SKM-1 treated with dmso at 0.1 percent for 144 hours (cell line): ENCODE results near the gene MYL6B.
"Not testable (repeated sequence)": the region's sequence is repeated elsewhere in the genome, so short reads cannot be mapped to it uniquely, and the experiment has no call there.

Experiments
- DNase-seq: peaks from one replicate; lab custom pipeline; 2025; ENCODE audit not compliant: unreplicated experiment; lab: John Stamatoyannopoulos, UW

Gene MYL6B

DNA sequence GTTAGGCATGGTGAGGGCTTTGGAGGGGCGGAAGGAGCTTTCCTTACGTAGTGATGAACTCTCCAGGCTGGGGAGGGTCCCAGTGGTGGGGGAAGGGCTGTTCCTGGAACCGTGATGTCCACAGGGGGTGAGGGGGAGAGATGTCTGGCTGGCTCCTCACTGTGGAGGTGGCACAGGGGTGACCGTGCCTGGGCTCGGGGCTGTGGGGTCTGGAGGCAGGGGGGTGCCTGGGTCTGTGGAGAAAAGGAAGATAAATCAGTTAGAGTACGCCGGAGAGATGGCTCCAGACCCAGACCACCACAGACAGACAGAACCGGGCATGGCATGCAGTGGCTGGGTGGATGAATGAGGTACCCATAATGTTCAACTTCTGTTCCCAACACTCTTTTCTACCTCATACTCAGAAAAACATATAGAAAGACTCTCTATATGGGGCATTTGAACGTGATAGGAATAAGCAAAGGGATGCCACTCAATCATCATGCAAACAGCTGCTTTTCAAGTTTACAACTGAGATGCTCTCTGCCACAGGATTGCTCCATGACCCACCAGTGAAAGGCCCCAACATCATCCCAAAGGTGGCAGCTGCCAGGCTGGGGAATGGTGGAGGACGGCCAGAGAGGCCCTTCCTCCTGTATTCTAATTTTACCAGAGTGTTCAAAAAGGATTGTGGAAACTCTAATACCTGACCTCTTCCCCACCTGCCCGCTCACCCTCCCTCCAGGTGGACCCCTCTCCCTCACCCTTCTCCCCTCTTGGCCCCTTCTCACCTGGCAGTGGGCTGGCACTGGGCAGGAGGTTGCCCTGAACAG lies 11.4 kb downstream of the MYL6B start:
- no peak for DNase-seq

DNA sequence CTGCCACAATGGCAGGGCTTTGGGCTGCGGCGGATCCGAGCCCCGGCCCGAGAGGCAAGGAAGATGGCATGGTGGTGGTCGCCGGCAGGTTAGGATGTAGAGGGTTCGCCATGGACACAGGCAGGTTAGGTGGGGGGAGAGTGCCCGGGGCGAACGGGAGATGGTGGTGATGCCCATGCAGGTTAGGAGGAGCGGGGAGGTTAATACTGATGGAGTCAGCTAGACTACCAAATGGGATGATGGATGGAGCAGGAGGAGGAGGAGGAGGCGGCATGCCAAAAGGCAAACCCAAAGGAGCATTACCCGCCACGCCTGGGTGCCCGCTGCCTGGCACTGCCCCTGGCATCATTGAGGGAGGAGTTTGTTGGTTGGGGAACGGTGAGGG lies 11.9 kb downstream of the MYL6B start:
- DNase-seq, result no peak

DNA sequence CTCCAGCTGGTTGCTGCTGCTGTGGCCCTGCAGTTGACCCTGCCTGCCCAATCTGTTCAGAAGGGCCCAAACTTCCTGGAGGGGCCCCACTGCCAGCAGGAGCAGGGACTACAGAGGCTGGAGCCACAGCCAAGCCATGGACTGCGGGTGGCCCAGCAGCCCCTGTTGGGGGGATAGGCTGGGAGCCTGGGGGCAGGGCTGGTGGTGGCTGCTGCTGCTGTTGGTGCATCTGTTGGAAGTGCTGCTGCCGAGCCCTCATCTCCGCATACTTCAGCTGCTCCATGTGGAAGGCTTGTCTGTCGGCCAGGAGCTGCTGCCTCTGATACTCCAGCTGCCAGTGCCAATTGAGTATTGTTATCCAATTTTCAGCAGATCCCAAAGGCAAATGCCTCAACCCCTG lies 13.0 kb downstream of the MYL6B start:
- DNase-seq, result no peak

DNA sequence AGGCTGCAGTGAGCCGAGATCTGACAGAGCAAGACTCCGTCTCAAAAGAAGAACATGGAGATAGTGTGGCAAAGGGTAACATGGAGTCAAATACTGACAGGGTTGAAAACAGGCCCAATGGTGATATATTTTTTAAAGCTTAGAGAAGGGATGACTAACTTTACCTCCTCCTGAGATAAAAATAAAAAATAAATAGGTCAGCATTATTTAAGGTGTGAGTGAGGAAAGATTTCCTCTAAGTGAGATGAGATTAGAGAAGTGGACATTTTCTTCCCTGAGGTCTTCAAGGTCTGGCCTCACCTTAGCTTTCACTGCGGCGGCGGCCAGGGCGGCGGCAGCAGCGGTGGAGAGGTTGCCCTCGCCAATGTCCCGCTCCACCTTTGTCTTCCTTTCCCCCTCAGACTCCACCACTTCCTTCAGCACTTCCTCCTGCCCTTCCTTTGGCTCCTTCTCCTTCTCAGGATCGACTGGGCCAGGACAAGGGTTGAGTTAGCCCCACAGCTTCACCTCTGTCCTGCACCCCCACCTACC lies 16.9 kb downstream of the MYL6B start:
- DNase-seq, result no peak

DNA sequence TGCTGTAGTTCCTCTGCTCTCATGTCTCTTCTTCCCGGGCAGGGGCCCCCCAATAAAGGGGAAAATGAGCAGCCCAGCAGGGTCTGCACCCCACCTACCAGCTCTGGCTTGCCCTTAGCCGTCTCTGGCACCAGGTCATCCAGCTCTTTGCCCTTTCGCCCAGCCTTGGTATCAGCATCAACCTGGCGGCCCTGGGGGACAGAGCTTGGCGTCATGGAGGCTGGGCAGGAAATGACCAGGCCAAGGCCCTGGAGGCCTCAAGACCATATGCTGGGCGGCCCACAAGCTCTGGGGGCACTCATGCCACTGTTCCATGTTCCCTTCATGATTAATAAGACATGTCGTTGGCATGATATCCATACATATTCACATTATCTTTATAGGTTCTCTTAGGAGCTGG lies 20.5 kb downstream of the MYL6B start:
- DNase-seq, result no peak

DNA sequence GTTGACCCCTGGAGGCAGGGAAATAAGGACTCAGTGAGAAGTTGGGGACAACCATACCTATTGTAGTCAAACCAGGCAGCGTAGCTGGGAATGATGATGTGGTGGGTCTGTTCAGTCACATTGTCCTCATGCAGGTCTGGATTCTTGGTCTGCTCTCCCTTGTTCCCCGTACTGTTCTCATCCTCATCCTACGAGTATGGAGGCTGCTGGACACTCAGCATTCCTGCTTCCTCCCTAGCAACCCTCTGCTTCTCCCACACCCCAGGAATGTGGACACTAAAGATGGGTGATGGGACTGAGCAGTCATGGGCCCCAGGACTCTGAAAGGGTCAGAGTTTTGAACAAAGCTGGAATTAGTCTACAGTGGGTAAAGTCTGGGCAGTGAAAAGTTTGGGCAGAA lies 26.0 kb downstream of the MYL6B start:
- no peak for DNase-seq

DNA sequence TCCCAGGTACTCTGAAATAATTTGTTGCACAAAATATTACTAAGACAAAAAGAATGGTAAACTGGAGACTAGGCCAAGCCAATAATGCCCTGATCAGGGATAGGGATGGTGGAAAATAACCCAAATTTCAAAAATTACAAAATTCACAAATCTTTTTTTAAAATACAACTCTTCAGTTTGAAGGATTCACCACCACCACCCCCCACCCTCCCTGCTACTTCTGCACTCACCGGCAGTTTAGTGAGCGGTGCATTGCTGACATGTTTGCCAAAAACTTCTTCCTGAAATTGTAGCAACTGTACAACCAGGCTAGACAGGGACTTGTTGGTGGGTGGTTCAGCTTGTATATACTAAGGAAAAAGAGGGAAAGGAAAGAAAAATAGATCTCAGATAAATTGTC lies 34.6 kb downstream of the MYL6B start:
- no peak for DNase-seq

DNA sequence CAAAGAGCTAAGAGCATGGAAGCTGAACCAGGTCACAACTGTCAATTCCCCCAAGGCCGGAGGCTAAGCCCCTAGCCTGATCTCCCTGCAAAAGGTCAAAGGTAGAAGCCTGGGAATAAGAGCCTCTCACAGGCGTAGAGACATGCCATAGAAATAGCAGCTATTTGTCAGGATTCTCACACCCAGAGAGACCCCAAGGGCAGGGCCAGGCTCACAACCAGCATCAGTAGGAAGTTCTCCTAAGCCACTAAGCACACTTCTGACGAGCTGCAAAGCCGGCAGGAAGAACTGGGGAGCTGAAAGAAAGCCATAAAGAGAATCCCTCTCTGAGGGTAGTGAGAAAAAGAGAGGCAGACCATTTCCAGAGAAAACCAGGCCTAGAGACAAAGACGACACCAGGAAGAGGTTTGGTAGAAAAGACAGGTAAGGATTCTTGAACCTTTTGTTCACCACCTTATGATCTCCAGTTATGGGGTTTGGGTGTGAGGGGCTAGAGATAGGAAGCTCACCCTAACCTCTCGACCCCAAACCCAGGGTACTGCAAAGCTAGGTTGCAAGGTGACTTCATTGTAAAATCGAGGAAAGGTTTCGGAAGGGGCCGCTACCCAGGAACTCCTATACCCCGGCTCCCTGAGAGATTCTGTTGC lies 35.9 kb downstream of the MYL6B start:
- no peak for DNase-seq

DNA sequence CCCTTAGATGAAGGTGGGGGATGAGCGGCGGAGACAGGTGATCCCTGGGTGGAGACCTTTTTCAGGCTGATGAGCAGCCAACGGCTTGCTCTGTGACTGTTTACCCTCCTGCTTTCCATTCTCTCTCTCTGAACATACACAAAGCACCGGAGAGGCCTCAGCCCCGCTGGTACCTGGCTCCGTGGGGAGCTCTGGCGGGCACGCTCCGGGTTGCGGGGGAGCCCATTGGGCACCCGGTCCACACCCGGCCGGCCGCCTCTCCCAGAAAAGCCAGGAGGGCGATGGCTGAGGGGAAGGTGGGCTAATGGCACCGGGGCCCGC lies 36.4 kb downstream of the MYL6B start:
- DNase-seq, result no peak

DNA sequence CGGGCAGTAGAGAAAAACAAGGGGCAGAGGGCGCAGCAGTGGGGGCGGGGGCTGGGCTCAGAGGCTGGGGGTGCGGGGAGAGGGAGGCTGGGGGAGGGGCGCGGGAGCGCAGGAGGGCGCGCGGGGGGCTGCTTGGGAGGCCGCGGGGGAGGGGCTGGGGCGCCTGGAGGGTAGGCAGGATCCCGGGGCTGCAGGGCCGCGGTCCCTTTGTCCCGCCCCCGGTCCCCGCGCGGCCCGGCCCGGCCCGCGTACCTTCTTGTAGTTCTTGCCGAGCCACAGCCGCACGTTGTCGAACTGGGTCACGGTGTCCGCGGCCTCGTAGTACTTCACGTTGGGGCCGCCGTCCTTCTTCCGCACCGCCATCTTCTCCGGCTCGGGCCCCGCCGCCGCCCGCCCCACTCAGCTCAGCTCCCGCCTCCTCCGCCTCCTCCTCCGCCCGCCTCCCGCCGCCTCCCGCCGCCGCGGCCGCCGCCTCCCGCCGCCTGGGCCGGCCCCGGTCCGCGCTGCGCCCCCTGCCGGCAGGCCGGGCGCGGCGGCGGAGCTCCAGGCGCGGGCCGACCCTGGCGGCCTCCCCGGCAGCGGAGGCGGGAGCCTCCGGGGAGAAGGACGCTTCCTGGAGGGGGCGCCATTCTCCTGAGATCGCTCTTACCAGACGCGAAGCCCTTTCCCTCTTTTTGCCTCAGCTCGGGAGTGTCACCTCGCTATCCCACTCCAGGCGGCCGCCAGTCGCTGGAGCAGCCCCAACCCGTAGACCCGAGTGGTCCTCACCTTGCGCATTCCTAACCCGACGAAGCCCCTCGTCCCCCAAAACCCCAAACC lies 36.9 kb downstream of the MYL6B start, which contains the start of gene SMARCC2:
Gene SMARCC2, minus strand, starts transcription at position 385 of the 819 bp plus-strand sequence. Its CDS starts 22 bp downstream, at position 363.
- DNase-seq, result peak; percentile 54

DNA sequence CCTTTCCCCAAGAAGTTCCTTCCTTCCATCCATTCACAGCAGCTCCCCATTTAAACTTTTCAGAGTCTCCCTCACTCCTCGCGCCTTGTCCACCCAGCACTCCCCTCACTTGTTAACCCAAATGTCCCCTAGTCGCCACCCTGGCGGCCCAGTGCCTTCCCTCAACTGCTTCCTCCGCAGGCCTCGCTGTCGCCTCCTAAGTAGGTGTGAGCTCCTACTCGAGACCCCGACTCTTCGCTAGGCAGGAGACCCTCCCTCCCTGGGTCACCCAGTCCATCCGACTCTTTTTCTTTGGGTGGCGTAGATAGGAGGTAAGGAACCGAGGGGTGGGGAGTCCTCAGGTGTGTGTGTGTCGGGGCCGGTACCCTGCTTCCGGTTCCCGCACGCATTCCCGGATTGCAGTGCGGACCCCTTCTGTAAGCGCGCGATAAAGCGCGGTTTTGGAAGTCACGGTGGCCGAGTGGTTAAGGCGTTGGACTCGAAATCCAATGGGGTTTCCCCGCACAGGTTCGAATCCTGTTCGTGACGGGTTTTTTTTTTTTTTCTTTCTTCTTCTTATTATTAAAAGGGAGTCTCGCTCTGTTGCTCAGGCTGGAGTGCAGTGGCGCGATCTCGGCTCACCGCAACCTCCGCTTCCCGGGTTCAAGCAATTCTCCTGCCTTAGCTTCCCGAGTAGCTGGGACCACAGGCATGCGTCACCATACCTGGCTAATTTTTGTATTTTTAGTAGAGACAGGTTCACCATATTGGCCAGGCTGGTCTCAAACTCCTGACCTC lies 37.7 kb downstream of the MYL6B start:
- peak; percentile 33 for DNase-seq

DNA sequence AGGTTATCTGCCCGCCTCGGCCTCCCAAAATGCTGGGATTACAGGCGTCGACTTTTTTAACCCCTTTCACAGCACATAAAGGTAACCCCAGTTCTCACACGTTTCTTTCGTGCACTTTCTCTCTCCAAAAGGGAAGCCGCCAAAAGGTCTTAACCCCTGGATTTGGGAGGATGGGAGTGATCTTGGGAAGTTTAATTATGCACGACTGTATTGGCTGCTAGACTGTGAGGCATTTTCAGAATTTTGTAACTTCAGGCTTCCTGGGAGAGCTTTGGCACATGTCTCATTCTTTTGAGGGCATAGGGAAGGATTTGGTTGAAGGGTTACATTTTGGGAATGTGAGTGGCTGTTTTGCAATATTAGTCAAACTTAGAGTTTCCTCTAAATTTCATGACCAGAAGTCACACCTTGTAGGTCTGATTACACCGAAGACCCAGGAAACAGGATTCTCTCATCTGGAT lies 38.3 kb downstream of the MYL6B start:
- no peak for DNase-seq

DNA sequence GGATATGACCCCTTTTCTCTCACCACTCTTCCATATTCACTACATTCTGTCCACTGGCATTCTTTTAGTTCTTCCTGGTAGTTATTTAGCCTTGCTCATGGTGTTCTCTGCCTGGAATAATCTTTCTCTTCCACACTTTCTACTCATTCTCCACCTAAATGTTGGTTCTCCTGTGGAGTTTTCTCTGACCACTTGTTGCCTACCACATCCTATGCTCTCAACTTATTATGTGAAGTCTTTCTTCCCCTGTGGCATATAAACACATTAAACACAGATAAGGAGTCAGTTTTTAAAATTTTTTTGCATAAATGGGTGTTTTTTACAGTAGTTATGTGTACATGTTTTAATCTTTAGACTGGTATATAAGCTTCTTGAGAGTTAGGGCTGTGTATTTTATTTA lies 40.2 kb downstream of the MYL6B start:
- no peak for DNase-seq

DNA sequence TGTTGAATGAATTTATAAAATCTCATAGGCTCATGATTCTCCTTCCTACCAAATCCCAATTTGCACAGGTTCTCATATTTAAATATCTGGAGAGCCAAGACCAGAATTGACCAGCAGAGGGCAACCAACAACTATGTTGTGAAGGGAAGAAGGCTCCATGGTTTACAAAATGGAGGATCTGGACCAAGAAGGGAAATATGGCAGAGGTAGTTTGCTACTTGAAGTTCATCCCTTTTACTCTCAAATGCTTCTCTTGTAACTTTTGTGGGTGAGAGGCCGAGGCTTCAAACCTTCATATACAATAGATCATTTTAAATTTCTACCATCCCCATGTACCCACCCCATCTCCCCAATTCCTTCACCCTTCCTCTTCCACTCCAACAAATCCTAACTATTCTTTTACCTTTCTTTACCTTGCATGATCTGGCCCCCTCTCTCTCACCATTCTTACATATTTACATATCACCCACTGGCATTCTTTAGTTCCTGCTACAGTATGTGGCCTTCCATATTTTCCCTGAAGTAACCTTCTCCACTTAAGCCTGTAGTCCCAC lies 40.7 kb downstream of the MYL6B start:
- DNase-seq, result peak; percentile 64

DNA sequence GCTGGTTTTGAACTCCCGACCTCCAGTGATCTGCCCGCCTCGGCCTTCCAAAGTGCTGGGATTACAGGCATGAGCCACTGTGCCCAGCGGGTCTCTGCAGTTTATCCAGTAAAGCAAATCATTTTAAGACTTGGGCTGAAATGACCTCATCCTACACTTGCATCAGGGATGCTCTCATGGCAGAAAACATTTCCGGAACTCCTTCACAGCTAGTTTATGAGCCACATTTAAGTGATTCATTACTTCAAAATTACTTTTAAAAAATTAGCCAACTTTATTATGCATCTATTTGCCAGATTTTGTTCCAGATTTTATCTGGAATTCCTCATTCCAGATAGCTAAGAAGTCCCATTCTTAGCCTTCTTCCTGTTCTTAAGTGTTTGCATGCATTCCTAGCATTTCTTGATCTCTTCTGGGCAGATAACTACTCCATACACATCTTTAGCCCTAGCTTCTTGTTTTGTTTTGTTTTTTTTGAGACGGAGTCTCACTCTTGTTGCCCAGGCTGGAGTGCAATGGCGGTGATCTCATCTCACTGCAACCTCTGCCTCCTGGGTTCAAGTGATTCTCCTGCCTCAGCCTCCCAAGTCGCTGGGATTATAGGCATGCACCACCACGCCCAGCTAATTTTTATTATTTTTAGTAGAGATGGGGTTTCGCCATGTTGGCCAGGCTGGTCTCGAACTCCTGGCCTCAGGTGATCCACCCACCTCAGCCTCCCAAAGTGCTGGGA lies 44.6 kb downstream of the MYL6B start:
- not testable (repeated sequence) for DNase-seq

DNA sequence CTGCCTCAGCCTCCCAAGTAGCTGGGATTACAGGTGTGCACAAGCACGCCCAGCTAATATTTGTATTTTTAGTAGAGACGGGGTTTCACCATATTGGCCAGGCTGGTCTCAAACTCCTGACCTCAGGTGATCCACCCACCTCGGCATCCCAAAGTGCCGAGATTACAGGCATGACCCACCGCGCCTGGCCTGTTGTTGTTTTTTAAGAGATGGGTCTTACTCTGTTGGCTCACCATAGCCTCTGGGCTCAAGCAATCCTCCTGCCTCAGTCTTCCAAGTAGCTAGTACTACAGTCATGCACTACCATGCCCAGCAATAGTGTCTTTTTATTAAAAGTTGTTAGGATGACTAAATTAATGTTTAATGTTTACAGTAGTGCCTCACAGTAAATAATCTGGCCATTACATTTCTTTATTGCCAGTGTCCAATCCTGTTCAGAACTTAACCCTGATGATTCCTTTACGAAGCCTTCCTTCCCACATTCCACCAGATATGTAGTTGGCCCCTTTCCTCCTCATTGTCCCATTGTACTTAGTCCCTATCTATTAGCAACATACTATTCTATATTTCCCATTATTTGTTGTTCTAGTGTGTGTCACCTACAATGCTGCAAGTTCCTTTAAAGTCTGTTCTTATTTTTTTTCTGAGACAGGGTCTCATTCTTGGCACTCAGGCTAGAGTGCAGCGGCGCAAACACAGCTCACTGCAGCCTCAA lies 45.7 kb downstream of the MYL6B start:
- no peak for DNase-seq

DNA sequence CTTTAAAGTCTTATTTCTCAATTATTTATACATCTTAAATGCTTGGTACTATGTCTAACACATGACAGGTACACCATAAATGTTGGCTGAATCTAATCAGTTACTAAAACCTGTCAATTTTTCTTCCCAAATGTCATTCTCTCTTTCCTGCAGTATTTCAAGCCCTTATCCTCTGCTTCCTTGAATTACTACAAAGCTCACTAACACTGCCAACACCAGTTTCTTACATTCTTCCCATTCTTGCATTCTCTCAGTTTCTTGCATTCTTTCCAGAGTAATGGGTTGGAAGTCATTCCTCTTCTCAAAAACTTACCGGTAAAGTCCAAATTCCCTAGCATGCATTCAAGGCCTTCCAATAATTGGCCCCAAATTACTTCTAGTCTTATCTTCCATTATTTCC lies 46.4 kb downstream of the MYL6B start:
- DNase-seq, result no peak

DNA sequence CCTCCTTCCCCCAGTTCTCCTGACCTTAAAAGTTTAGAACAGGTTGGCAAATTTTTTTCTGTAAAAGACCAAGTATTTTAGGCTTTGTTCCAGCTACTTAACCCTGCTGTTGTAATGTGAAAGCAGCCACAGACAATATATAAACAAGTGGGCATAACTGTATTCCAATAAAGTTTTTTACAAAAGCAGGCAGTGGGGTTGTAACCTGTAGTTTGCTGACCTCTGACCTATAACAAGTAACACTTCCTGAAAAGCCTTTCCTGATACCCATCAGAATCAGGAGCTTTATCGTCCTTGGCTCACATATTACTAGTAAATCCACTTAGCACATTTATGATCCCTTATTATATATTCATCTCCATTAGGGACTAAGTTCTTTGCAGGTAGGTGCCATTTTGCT lies 50.0 kb downstream of the MYL6B start:
- no peak for DNase-seq

DNA sequence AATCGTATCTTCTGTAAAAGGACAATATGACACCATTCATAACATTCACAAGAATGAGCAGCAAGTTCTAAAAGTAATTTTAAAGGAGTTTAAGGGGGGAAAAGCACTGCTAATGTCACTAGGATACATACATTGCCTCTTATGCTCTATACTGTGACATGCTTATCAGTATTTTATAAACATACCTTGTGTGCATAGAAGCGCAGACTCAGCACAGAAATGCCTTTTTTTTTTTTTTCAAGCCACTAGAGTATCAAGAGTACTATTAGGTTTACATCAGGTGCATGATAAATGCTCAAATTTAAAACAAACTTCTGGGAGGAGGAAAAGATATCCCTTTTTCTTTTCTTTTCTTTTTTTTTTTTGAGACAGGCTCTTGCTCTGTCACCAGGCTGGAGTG lies 50.5 kb downstream of the MYL6B start:
- no peak for DNase-seq
